Measurements from ENCODE around the gene C19orf53. TPM values are rescaled to one million over a fixed set of nuclear protein-coding genes. Genes with fewer than 3 reads are reported as not detected.

Gene C19orf53
- total RNA-seq, 1 donor = 78.0 TPM

GRCh38 chr19:13796301-13797057 lies 22.2 kb downstream of the C19orf53 start:
- peak; percentile 48 for TF ChIP-seq CTCF (IDR thresholded peaks at IDR 0.05; ENCODE audit: insufficient read depth, low read length)
- peak; percentile 97 for DNase-seq (ENCODE audit: low read depth)
- peak overlapping the region; percentile 78 for H3K4me3 ChIP-seq (ENCODE audit: low read depth, low read length)

GRCh38 chr19:13797058-13797440 lies 22.8 kb downstream of the C19orf53 start:
- DNase-seq (ENCODE audit: low read depth) = no peak
- peak overlapping the region; percentile 78 for H3K4me3 ChIP-seq (ENCODE audit: low read depth, low read length)
- no peak for TF ChIP-seq CTCF (IDR thresholded peaks at IDR 0.05; ENCODE audit: insufficient read depth, low read length)

- DNase-seq (ENCODE audit: low read depth) = peak; percentile 98
- no peak for TF ChIP-seq CTCF (IDR thresholded peaks at IDR 0.05; ENCODE audit: insufficient read depth, low read length)
- no peak overlapping the region for H3K4me3 ChIP-seq (ENCODE audit: low read depth, low read length)
Measured at GRCh38 chr19:13797870-13798269, 23.6 kb downstream of the C19orf53 start.

GRCh38 chr19:13799669-13800068 lies 25.4 kb downstream of the C19orf53 start:
- H3K4me3 ChIP-seq (ENCODE audit: low read depth, low read length) = no peak overlapping the region
- no peak for DNase-seq (ENCODE audit: low read depth)
- TF ChIP-seq CTCF (IDR thresholded peaks at IDR 0.05; ENCODE audit: insufficient read depth, low read length) = no peak

GRCh38 chr19:13803038-13803437 lies 28.8 kb downstream of the C19orf53 start:
- no peak for DNase-seq (ENCODE audit: low read depth)
- no peak for TF ChIP-seq CTCF (IDR thresholded peaks at IDR 0.05; ENCODE audit: insufficient read depth, low read length)
- H3K4me3 ChIP-seq (ENCODE audit: low read depth, low read length) = no peak overlapping the region

- DNase-seq (ENCODE audit: low read depth) = no peak
- peak; percentile 27 for TF ChIP-seq CTCF (IDR thresholded peaks at IDR 0.05; ENCODE audit: insufficient read depth, low read length)
- no peak overlapping the region for H3K4me3 ChIP-seq (ENCODE audit: low read depth, low read length)
Measured at GRCh38 chr19:13804830-13805683, 30.8 kb downstream of the C19orf53 start.
